A673 (cell line): ENCODE data around the gene TIRAP. TPM values are rescaled to one million over a fixed set of nuclear protein-coding genes. Genes with fewer than 3 reads are reported as not detected.

ENCODE experiments used
- BruUV-seq: library from RNA; stranded (reverse); fragments of 400-500 nt; replicated peaks from 2 replicates; lab custom pipeline; 2021; lab: Mats Ljungman, UMichigan
- CTCF ChIA-PET: fragments of 300-600 bp; sonication (Branson Sonifier 250); formaldehyde crosslinking; loops from one replicate; lab custom pipeline; 2022; ENCODE audit warnings: antibody characterized with exemption; lab: Charles Lee
- POLR2A ChIA-PET: fragments of 300-600 bp; sonication (Branson Sonifier 250); formaldehyde crosslinking; loops from one replicate; lab custom pipeline; 2022; ENCODE audit warnings: antibody characterized with exemption; ENCODE audit not compliant: low non-redundant PET; lab: Charles Lee
- DNase-seq: peaks from one replicate; pipeline ENCODE4 v3.0.0-alpha.2; 2015; ENCODE audit warnings: low spot score
- H3K27ac ChIP-seq: fragments of 200-600 bp; sonication (generic); 2 replicates; pipeline ENCODE4 v1.5.1; 2016; ENCODE audit warnings: mixed run types, low read depth, mild to moderate bottlenecking, mixed read lengths, antibody characterized with exemption, low read length; ENCODE audit not compliant: poor library complexity, severe bottlenecking
- H3K27me3 ChIP-seq: fragments of 200-600 bp; sonication (generic); replicated peaks from 2 replicates; pipeline ENCODE4 v1.6.1; 2017; ENCODE audit warnings: mixed run types, low read depth, mild to moderate bottlenecking, mixed read lengths, antibody characterized with exemption, low read length; ENCODE audit not compliant: insufficient read depth, poor library complexity
- H3K36me3 ChIP-seq: fragments of 200-600 bp; sonication (generic); 2 replicates; pipeline ENCODE4 v1.6.1; 2016; ENCODE audit warnings: mixed run types, mild to moderate bottlenecking, mixed read lengths, antibody characterized with exemption, low read length; ENCODE audit not compliant: insufficient read depth, poor library complexity, severe bottlenecking
- H3K4me1 ChIP-seq: fragments of 200-600 bp; sonication (generic); 2 replicates; pipeline ENCODE4 v1.6.1; 2017; ENCODE audit warnings: mixed run types, mild to moderate bottlenecking, mixed read lengths, antibody characterized with exemption, low read length; ENCODE audit not compliant: insufficient read depth, poor library complexity, severe bottlenecking
- H3K4me3 ChIP-seq: fragments of 200-600 bp; sonication (generic); 2 replicates; pipeline ENCODE4 v1.5.1; 2016; ENCODE audit warnings: low read depth, mixed run types, mild to moderate bottlenecking, mixed read lengths, low read length; ENCODE audit not compliant: poor library complexity, severe bottlenecking
- H3K9me3 ChIP-seq: fragments of 200-600 bp; sonication (generic); 2 replicates; pipeline ENCODE4 v1.6.1; 2016; ENCODE audit warnings: mixed run types, low read depth, mild to moderate bottlenecking, mixed read lengths, antibody characterized with exemption, low read length; ENCODE audit not compliant: poor library complexity, severe bottlenecking
- CTCF ChIP-seq: fragments of 300-800, 200-600 bp; sonication (generic); conservative IDR thresholded peaks from 2 replicates; pipeline ENCODE4 v1.5.1; 2017; ENCODE audit warnings: low read depth, mild to moderate bottlenecking, antibody characterized with exemption, low read length, moderate library complexity, mixed read lengths
- EZH2 ChIP-seq: fragments of 200-600 bp; sonication (generic); IDR thresholded peaks from 2 replicates; pipeline ENCODE4 v1.6.1; 2017; ENCODE audit warnings: borderline replicate concordance, low read depth, mild to moderate bottlenecking, mixed read lengths, antibody characterized with exemption, low read length; ENCODE audit not compliant: poor library complexity, severe bottlenecking
- intact Hi-C: fragments of 100-400 bp; cut with micrococcal nuclease; formaldehyde crosslinking; loops from one replicate; pipeline ENCODE4 v1.10.0; 2022; ENCODE audit not compliant: unreplicated experiment
- total RNA-seq: library from RNA; stranded (reverse); gene quantifications from 2 replicates; pipeline ENCODE4 v1.2.3, GENCODE V29; 2021

The TIRAP gene
- total RNA-seq, 1 experiment from 2014 or later, result 11.3 TPM

- no peak for TF ChIP-seq CTCF
- TF ChIP-seq EZH2, result no peak
- POLR2A ChIA-PET, result no interaction called here
These were observed 1.2 kb upstream of the TIRAP start for GRCh38 chr11:126281666-126282175.

GRCh38 chr11:126282361-126282735, 545 bp upstream of the TIRAP start:
- intact Hi-C loops, result no loop called here
- DNase-seq, result peak; percentile 44
- BruUV-seq, result no TSS peak

More at GRCh38 chr11:126281666-126282175, 1.2 kb upstream of the TIRAP start:
- Histone ChIP-seq H3K36me3 (peaks cover 6% of the 10 kb centered on the region), H3K9me3 (no peaks in the 10 kb centered on the region), H3K27ac (no peak overlapping the region), H3K4me1 (peaks cover 8% of the 10 kb centered on the region), H3K27me3 (no peaks in the 10 kb centered on the region), H3K4me3 (no peak overlapping the region)
- DNase-seq, result no peak
- BruUV-seq, result TSS peak; percentile 30
- intact Hi-C loops, result no loop called here
- CTCF ChIA-PET, result no interaction called here

GRCh38 chr11:126284829-126285228, 1.9 kb downstream of the TIRAP start:
- peak; percentile 95 for DNase-seq
- TF ChIP-seq CTCF (no peak), EZH2 (no peak)
- H3K4me1 ChIP-seq, result peaks cover 8% of the 10 kb centered on the region
- H3K27me3 ChIP-seq, result no peaks in the 10 kb centered on the region
- H3K9me3 ChIP-seq, result no peaks in the 10 kb centered on the region
- H3K27ac ChIP-seq, result no peak overlapping the region
- CTCF ChIA-PET, result no interaction called here
- POLR2A ChIA-PET, result no interaction called here
- no peaks in the 10 kb centered on the region for H3K36me3 ChIP-seq
- intact Hi-C loops, result no loop called here
- BruUV-seq, result no TSS peak
- peak overlapping the region; percentile 3 for H3K4me3 ChIP-seq

More at GRCh38 chr11:126282361-126282735, 545 bp upstream of the TIRAP start:
- Histone ChIP-seq H3K4me3 (peak overlapping the region; percentile 71), H3K9me3 (no peaks in the 10 kb centered on the region), H3K4me1 (peaks cover 8% of the 10 kb centered on the region), H3K27me3 (no peaks in the 10 kb centered on the region), H3K27ac (peak overlapping the region; percentile 76), H3K36me3 (peaks cover 3% of the 10 kb centered on the region)
- TF ChIP-seq EZH2, result no peak
- TF ChIP-seq CTCF, result no peak
- ChIA-PET CTCF (no interaction called here), POLR2A (interaction anchor here (0.7 kb wide), 1 partner anchor 275 kb away, joined by 4 read pairs; no protein-coding TSS in a partner anchor)
